ENCODE data around the gene STXBP6.

- TF ChIP-seq CTCF (IDR thresholded peaks at IDR 0.05) (no peak), POLR2A (IDR thresholded peaks at IDR 0.05) (no peak)
These were observed 234.4 kb downstream of the STXBP6 start for GRCh38 chr14:24815543-24815942.
